ENCODE results near the gene F2RL3. TPM values are rescaled to one million over a fixed set of nuclear protein-coding genes. Genes with fewer than 3 reads are reported as not detected.

F2RL3 gene
- total RNA-seq, 1 experiment from 2014 or later, result not detected

- BruUV-seq (replicated peaks), result no TSS peak
- Mint-ChIP-seq H3K27ac (ENCODE audit: unreplicated experiment) (no peak overlapping the region), H3K36me3 (ENCODE audit: insufficient read depth, unreplicated experiment) (peaks cover 19% of the 10 kb centered on the region), H3K4me3 (ENCODE audit: unreplicated experiment) (no peak overlapping the region), H3K27me3 (ENCODE audit: insufficient read depth, unreplicated experiment) (no peaks in the 10 kb centered on the region), H3K9me3 (ENCODE audit: unreplicated experiment) (peaks cover 20% of the 10 kb centered on the region), H3K4me1 (ENCODE audit: low read depth, unreplicated experiment) (no peaks in the 10 kb centered on the region)
- Histone ChIP-seq H3K27me3 (replicated peaks; ENCODE audit: control insufficient read depth, insufficient read depth, low read length) (no peaks in the 10 kb centered on the region), H3K4me3 (ENCODE audit: low read depth, low read length) (no peak overlapping the region), H3K4me1 (no peaks in the 10 kb centered on the region), H3K9me3 (peaks cover 17% of the 10 kb centered on the region), H3K36me3 (ENCODE audit: control insufficient read depth, insufficient read depth, low read length) (no peaks in the 10 kb centered on the region)
- intact Hi-C loops (cut with micrococcal nuclease; ENCODE audit: unreplicated experiment), result no loop called here
- CTCF ChIA-PET, result no interaction called here
- no peak for DNase-seq
- POLR2A ChIA-PET, result no interaction called here
- TF ChIP-seq CTCF (IDR thresholded peaks at IDR 0.05; ENCODE audit: insufficient read depth in 1 of 2, low read depth in 1 of 2, low read length in 1 of 2, severe bottlenecking in 1 of 2, unreplicated experiment in 1 of 2), result no peak
These were observed 5.3 kb upstream of the F2RL3 start for GRCh38 chr19:16883522-16883921.

DNA sequence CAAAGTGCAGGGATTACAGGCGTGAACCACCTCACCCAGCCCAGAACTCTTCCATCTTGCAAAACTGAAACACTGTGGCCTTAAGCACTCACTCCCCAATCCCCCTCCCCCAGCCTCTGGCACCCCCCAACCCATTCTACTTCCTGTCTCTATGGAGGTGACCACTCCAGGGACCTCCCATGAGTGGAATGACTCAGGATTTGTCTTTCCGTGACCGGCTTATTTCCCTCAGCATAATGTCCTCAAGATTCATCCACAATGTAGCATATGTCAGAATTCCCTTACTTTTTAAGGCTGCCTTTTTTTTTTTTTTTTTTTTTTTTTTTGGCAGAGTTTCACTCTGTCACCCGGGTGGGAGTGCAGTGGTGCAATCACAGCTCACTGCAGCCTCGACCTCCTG, 3.6 kb upstream of the F2RL3 start:
- Mint-ChIP-seq H3K27ac (ENCODE audit: unreplicated experiment) (no peak overlapping the region), H3K27me3 (ENCODE audit: insufficient read depth, unreplicated experiment) (no peaks in the 10 kb centered on the region), H3K9me3 (ENCODE audit: unreplicated experiment) (peaks cover 18% of the 10 kb centered on the region), H3K4me1 (ENCODE audit: low read depth, unreplicated experiment) (no peaks in the 10 kb centered on the region), H3K36me3 (ENCODE audit: insufficient read depth, unreplicated experiment) (peaks cover 9% of the 10 kb centered on the region), H3K4me3 (ENCODE audit: unreplicated experiment) (no peak overlapping the region)
- ChIA-PET POLR2A (no interaction called here), CTCF (no interaction called here)
- BruUV-seq (replicated peaks), result no TSS peak
- DNase-seq, result no peak
- Histone ChIP-seq H3K9me3 (peaks cover 17% of the 10 kb centered on the region), H3K27me3 (replicated peaks; ENCODE audit: control insufficient read depth, insufficient read depth, low read length) (no peaks in the 10 kb centered on the region), H3K4me1 (no peaks in the 10 kb centered on the region), H3K4me3 (ENCODE audit: low read depth, low read length) (no peak overlapping the region), H3K36me3 (ENCODE audit: control insufficient read depth, insufficient read depth, low read length) (no peaks in the 10 kb centered on the region)
- intact Hi-C loops (cut with micrococcal nuclease; ENCODE audit: unreplicated experiment), result no loop called here
- TF ChIP-seq CTCF (IDR thresholded peaks at IDR 0.05; ENCODE audit: insufficient read depth in 1 of 2, low read depth in 1 of 2, low read length in 1 of 2, severe bottlenecking in 1 of 2, unreplicated experiment in 1 of 2), result no peak

DNA sequence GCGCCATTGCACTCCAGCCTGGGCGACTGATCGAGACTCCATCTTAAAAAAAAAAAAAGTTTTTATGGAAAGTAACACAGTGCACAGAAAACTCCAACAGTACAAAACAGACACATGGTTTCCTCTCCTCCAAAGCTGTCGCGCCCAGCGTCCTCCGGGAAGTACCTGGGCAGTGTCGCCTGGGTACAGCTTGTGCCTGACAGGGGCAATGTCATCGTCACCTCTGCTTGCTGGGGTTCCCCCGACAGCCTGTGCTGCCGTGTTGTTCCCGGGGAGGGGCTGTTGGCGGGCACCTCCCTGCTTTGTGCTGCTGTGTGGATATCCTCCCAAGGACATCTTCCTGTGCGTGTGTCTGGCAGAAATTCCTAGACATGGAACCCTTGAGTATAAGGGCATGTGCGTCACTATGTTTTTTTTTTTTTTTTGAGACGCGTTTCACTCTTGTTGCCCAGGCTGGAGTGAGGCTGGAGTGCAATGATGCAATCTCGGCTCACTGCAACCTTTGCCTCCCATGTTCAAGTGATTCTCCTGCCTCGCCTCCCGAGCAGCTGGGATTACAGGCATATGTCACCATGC, 2.4 kb upstream of the F2RL3 start:
- Histone ChIP-seq H3K4me1 (no peaks in the 10 kb centered on the region), H3K9me3 (peaks cover 12% of the 10 kb centered on the region), H3K36me3 (ENCODE audit: control insufficient read depth, insufficient read depth, low read length) (no peaks in the 10 kb centered on the region), H3K27me3 (replicated peaks; ENCODE audit: control insufficient read depth, insufficient read depth, low read length) (no peaks in the 10 kb centered on the region), H3K4me3 (ENCODE audit: low read depth, low read length) (no peak overlapping the region)
- H3K27ac Mint-ChIP-seq (ENCODE audit: unreplicated experiment), result no peak overlapping the region
- BruUV-seq (replicated peaks), result no TSS peak
- H3K27me3 Mint-ChIP-seq (ENCODE audit: insufficient read depth, unreplicated experiment), result no peaks in the 10 kb centered on the region
- intact Hi-C loops (cut with micrococcal nuclease; ENCODE audit: unreplicated experiment), result no loop called here
- H3K4me1 Mint-ChIP-seq (ENCODE audit: low read depth, unreplicated experiment), result no peaks in the 10 kb centered on the region
- no peak overlapping the region for H3K4me3 Mint-ChIP-seq (ENCODE audit: unreplicated experiment)
- H3K9me3 Mint-ChIP-seq (ENCODE audit: unreplicated experiment), result peaks cover 11% of the 10 kb centered on the region
- CTCF ChIA-PET, result interaction anchor here (0.5 kb wide), 1 partner anchor 83 kb away, joined by 3 read pairs; no protein-coding TSS in a partner anchor
- peak; percentile 34 to 57 for DNase-seq
- H3K36me3 Mint-ChIP-seq (ENCODE audit: insufficient read depth, unreplicated experiment), result no peaks in the 10 kb centered on the region
- no peak for TF ChIP-seq CTCF (IDR thresholded peaks at IDR 0.05; ENCODE audit: insufficient read depth in 1 of 2, low read depth in 1 of 2, low read length in 1 of 2, severe bottlenecking in 1 of 2, unreplicated experiment in 1 of 2)
- POLR2A ChIA-PET, result no interaction called here

Measured in Caco-2 (cell line).